DND-41 (cell line): ENCODE data around the gene PRICKLE2.

ENCODE experiments used
- CTCF ChIP-seq: IDR thresholded peaks from 2 replicates; pipeline ENCODE4 v1.5.1; 2012; ENCODE audit warnings: borderline replicate concordance, low read length, moderate library complexity, mild to moderate bottlenecking; ENCODE audit not compliant: poor library complexity, severe bottlenecking; ENCODE audit errors: extremely low read depth
- EZH2 ChIP-seq: IDR thresholded peaks from 3 replicates; pipeline ENCODE4 v1.6.1; 2012; ENCODE audit warnings: borderline replicate concordance, low read depth, mild to moderate bottlenecking, moderate library complexity, low read length, inconsistent platforms; ENCODE audit not compliant: severe bottlenecking

DNA sequence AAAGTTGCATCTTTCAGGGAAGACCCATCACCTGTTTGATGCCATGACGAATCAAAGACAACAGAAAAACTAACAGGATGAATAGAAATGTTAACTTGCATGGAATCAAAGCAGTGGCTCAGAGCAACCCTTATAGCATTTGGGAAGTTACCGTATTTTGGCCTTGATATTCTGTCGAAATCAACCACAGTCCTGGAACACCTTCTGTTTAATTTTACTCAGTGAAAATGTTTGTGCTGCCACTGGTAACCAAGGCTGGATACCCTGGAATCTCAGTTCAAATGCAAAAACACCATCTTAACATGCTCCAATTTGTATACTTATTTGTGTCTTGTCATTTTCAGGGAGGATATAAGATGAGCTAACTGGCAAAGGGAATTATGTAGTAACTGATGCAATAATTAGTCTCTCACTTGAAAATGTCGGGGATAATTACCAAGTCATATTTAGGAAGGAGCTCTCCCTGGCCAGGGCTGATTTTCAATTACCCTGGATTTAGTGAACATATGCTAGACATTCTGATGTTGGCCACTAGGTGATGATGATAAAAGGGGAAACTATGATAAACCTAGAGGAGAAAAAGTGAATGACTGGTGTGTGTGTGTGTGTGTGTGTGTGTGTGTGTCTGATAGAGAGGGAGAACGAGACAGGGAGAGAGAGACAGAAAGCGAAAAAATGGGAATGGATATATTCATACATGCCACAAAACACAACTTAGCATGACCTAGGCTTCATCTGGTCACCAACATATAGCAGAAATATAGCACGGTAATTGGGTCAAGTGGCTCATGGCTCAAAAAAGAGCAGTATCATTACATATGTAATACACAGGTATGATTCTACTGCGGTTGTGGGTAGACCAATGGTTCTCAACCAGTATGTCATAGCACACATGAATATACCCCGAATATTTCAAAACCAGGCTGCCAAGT is 19.0 kb upstream of the PRICKLE2 start:
- TF ChIP-seq CTCF = no peak
- TF ChIP-seq EZH2 = no peak
